Colonic mucosa (tissue), 4 donors: ENCODE measurements around the gene GAST. TPM values are rescaled to one million over a fixed set of nuclear protein-coding genes. Genes with fewer than 3 reads are reported as not detected.

Source experiments
- DNase-seq: peaks from one replicate; pipeline ENCODE4 v3.0.0-alpha.2; 2020
- H3K27ac ChIP-seq: fragments of 200-600 bp; one replicate; pipeline ENCODE4 v1.8.0; 2021
- H3K27me3 ChIP-seq: fragments of 200-600 bp; one replicate; pipeline ENCODE4 v1.8.0; 2021
- H3K36me3 ChIP-seq: fragments of 200-600 bp; one replicate; pipeline ENCODE4 v1.8.0; 2021
- H3K4me1 ChIP-seq: fragments of 200-600 bp; one replicate; pipeline ENCODE4 v1.8.0; 2021; ENCODE audit warnings: mild to moderate bottlenecking
- H3K4me3 ChIP-seq: fragments of 200-600 bp; one replicate; pipeline ENCODE4 v1.8.0; 2021
- H3K9ac ChIP-seq, 2 donors: one replicate each; pipeline ENCODE4 v1.7.0; 2013; ENCODE audit warnings: control low read depth in 2 of 2, low read depth in 2 of 2, low read length in 2 of 2
- H3K9me3 ChIP-seq: fragments of 200-600 bp; one replicate; pipeline ENCODE4 v1.8.0; 2021
- intact Hi-C: fragments of 100-400 bp; cut with DNase I; formaldehyde crosslinking; loops from one replicate; pipeline ENCODE4 v1.14.1; 2022
- total RNA-seq, 2 donors: library from RNA; stranded (reverse); fragmentation: NEBNext Ultra II Directional in 1 of 2; extraction: Animal tissue kit (Norgen Biotek cat#: 25700) in 1 of 2; gene quantifications; one replicate each; pipeline ENCODE4 v1.2.1, GENCODE V29; 2021
- TF ChIP-seq, protein P1 (sequence below): fragments of 200-600 bp; IDR thresholded peaks from one replicate; pipeline ENCODE4 v1.8.0; 2022; ENCODE audit warnings: antibody characterized with exemption, mild to moderate bottlenecking
- donor health status: healthy.
- donor health status: DM: no; HTN: no; CAD: no.
- donor health status: DM: no; HTN: no; CAD: no.

The GAST gene
- total RNA-seq, 2 donors from 2014 or later, result not detected

DNA sequence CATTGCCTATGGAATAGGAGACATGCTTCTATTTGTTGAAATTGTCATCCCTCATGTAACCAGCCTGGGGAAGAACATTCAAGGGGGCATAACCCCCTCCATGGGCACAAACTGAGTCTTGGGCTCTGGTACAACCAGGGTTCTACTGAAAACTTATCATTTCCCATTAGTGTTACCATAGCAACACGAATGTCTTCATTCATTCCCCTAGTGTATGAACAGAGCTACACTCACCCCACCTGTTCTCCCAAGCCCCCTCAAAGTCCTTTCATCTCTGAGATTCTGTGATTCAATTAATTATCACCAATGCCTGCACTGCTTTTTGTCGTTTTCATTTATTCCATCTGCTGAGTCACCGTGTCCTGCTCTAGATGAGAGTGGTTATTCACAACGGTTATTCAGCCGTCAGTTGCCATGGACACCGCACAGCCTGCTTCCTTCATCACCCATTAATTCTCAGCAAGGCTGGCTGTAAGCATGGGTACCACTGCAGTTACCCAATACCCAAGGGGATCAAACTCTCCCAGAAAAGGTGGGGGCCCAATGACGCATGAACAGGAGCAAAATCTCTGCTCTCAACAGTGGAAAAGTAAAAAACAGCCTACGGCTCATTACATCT, 1.6 kb upstream of the GAST start:
- no peaks in the 10 kb centered on the region for H3K4me1 ChIP-seq
- TF ChIP-seq, protein P1, sequence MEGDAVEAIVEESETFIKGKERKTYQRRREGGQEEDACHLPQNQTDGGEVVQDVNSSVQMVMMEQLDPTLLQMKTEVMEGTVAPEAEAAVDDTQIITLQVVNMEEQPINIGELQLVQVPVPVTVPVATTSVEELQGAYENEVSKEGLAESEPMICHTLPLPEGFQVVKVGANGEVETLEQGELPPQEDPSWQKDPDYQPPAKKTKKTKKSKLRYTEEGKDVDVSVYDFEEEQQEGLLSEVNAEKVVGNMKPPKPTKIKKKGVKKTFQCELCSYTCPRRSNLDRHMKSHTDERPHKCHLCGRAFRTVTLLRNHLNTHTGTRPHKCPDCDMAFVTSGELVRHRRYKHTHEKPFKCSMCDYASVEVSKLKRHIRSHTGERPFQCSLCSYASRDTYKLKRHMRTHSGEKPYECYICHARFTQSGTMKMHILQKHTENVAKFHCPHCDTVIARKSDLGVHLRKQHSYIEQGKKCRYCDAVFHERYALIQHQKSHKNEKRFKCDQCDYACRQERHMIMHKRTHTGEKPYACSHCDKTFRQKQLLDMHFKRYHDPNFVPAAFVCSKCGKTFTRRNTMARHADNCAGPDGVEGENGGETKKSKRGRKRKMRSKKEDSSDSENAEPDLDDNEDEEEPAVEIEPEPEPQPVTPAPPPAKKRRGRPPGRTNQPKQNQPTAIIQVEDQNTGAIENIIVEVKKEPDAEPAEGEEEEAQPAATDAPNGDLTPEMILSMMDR, result no peak
- no peak overlapping the region for H3K9ac ChIP-seq

DNA sequence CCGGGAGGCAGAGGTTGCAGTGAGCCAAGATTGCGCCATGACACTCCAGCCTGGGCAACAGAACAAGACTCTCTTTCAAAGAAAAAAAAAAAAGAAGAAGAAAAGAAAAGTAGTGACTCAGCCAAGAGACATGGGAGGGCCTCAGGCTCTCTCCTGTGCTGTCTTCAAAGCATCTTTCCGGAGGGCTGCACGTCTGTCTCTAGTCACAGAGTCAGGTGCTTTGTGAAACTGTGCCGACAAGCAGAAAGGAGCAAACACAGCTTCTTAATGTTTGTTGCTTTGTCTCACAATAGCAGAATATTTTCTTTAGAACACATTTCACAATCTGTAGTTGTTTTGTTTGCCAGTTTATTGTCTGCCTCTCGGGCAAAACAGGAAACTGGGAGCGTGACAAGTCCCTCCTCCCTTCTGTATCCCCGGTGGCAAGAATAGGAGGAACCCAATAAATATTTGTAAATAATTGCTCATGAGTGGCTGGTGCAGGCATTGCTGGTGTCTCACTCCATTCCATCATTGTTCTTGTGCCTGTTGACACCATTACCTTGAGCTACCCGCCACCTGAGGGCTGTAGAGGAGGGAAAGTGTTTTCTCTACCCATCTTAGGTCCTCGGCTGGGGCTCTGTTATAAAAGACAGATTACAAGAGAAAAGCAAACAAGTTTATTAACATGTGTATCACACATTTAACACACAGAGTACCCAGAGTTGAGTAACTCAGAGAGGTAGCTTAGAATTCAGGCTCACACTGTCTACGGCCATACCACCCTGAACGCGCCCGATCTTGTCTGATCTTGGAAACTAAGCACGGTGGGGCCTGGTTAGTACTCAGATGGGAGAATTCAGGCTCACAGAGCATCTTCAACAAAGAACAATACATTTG, 5.5 kb downstream of the GAST start:
- Histone ChIP-seq H3K36me3 (no peaks in the 10 kb centered on the region), H3K9me3 (no peaks in the 10 kb centered on the region), H3K27me3 (no peaks in the 10 kb centered on the region), H3K4me1 (no peaks in the 10 kb centered on the region), H3K4me3 (no peak overlapping the region), H3K9ac (no peak overlapping the region), H3K27ac (no peak overlapping the region)
- TF ChIP-seq, protein P1, result no peak
- intact Hi-C loops, result no loop called here
- DNase-seq, result no peak

More for the DNA sequence above, 1.6 kb upstream of the GAST start:
- no peaks in the 10 kb centered on the region for H3K9me3 ChIP-seq
- no peak for DNase-seq
- intact Hi-C loops, result no loop called here
- no peaks in the 10 kb centered on the region for H3K27me3 ChIP-seq
- no peak overlapping the region for H3K4me3 ChIP-seq
- no peaks in the 10 kb centered on the region for H3K36me3 ChIP-seq
- no peak overlapping the region for H3K27ac ChIP-seq

GRCh38 chr17:41718287-41718645, 6.1 kb downstream of the GAST start:
- no peaks in the 10 kb centered on the region for H3K27me3 ChIP-seq
- H3K4me3 ChIP-seq, result no peak overlapping the region
- H3K9ac ChIP-seq, result no peak overlapping the region
- intact Hi-C loops, result no loop called here
- DNase-seq, result no peak
- TF ChIP-seq, protein P1, result no peak
- no peak overlapping the region for H3K27ac ChIP-seq
- no peaks in the 10 kb centered on the region for H3K4me1 ChIP-seq
- no peaks in the 10 kb centered on the region for H3K9me3 ChIP-seq
- no peaks in the 10 kb centered on the region for H3K36me3 ChIP-seq

DNA sequence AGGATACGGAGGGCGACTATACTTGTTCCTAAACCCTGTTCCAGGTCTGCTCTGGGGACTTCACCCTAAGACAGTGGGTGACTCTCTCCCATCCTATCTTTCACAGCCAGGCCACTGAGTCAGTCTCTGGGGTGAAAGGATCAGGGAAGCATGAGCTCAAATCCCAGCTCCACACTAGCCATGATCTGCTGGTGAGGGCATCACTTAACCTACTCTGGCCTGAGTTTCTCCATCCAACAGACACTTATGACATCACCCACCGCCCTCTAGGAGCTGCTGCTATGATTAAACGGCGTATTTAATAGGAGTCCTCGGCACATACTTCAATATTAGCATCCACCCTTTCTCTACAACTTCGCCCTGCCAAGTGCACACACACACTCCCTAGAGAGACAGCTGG, 10.1 kb downstream of the GAST start:
- intact Hi-C loops, result no loop called here
- Histone ChIP-seq H3K36me3 (no peaks in the 10 kb centered on the region), H3K4me1 (no peaks in the 10 kb centered on the region), H3K27me3 (no peaks in the 10 kb centered on the region), H3K4me3 (no peak overlapping the region), H3K9ac (no peak overlapping the region), H3K9me3 (no peaks in the 10 kb centered on the region), H3K27ac (no peak overlapping the region)
- no peak for DNase-seq
- TF ChIP-seq, protein P1, result no peak

DNA sequence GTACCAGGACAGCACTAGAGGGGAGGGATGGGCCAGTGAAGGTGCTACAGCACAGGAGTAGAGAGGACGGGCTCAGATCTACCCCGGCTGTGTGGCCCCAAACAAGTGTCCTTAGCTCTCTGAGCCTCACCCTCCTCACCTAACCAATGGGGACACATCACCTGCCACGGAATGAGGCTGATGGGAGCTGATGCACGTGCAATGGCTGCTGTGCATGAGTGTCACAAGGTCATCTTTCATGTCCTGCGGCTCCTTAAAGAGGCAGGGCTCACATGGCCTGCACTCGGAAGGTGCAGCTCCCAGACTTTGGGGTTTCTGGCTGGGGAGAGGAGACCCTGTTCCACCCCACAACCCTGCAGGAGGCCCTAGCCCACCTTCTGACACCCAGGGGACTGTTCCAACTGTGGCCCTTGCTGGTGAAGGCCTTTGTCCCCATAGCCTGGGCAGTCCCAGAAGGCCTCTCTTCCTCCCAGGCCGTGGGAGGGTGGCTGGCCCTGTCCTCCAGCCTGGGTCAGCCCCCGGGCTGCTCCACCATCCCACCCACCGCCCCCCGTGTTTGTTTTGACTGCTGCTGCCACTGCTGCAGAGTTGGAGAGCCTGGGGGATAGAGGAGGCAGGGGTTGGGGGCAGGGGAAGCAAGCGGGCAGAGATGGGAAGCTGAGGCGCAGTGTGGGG, 11.8 kb downstream of the GAST start:
- Histone ChIP-seq H3K9ac (no peak overlapping the region), H3K4me3 (no peak overlapping the region), H3K27ac (no peak overlapping the region), H3K36me3 (no peaks in the 10 kb centered on the region), H3K4me1 (no peaks in the 10 kb centered on the region), H3K27me3 (no peaks in the 10 kb centered on the region), H3K9me3 (no peaks in the 10 kb centered on the region)
- no peak for DNase-seq
- TF ChIP-seq, protein P1, result no peak
- intact Hi-C loops, result no loop called here
